Calu3 (cell line): ENCODE measurements around the gene OR10S1. TPM values are rescaled to one million over a fixed set of nuclear protein-coding genes. Genes with fewer than 3 reads are reported as not detected.

Source experiments
- BruUV-seq: library from RNA; stranded (reverse); fragments of 400-500 nt; replicated peaks from 2 replicates; lab custom pipeline; 2021; lab: Mats Ljungman, UMichigan
- CTCF ChIA-PET: fragments of 300-600 bp; sonication (Branson Sonifier 250); formaldehyde crosslinking; loops from one replicate; lab custom pipeline; 2022; ENCODE audit warnings: antibody characterized with exemption; lab: Charles Lee
- DNase-seq: peaks from one replicate; pipeline ENCODE4 v3.0.0; 2022
- H3K27ac Mint-ChIP-seq: one replicate; pipeline ENCODE4 v1.8.0; 2022; ENCODE audit warnings: mixed read lengths; ENCODE audit not compliant: unreplicated experiment
- H3K27me3 Mint-ChIP-seq: one replicate; pipeline ENCODE4 v1.8.0; 2022; ENCODE audit warnings: mixed read lengths; ENCODE audit not compliant: unreplicated experiment
- H3K36me3 Mint-ChIP-seq: one replicate; pipeline ENCODE4 v1.8.0; 2022; ENCODE audit warnings: mild to moderate bottlenecking, moderate library complexity, mixed read lengths; ENCODE audit not compliant: insufficient read depth, unreplicated experiment
- H3K4me1 Mint-ChIP-seq: one replicate; pipeline ENCODE4 v1.8.0; 2022; ENCODE audit warnings: mild to moderate bottlenecking, low read depth, mixed read lengths; ENCODE audit not compliant: unreplicated experiment
- H3K4me3 Mint-ChIP-seq: one replicate; pipeline ENCODE4 v1.8.0; 2022; ENCODE audit warnings: mild to moderate bottlenecking, low read depth, moderate library complexity, mixed read lengths; ENCODE audit not compliant: unreplicated experiment
- H3K9me3 Mint-ChIP-seq: one replicate; pipeline ENCODE4 v1.8.0; 2022; ENCODE audit warnings: low read depth, mixed read lengths; ENCODE audit not compliant: unreplicated experiment
- intact Hi-C: fragments of 100-400 bp; cut with micrococcal nuclease; formaldehyde crosslinking; loops from one replicate; pipeline ENCODE4 v1.10.0; 2022; ENCODE audit not compliant: unreplicated experiment
- total RNA-seq: library from RNA; stranded (reverse); gene quantifications from 2 replicates; pipeline ENCODE4 v1.2.3, GENCODE V29; 2022
- TF ChIP-seq, protein P1 (sequence below): fragments of 200-600 bp; IDR thresholded peaks from one replicate; pipeline ENCODE4 v1.8.0; 2022; ENCODE audit warnings: antibody characterized with exemption; ENCODE audit not compliant: unreplicated experiment

The OR10S1 gene
- total RNA-seq, 1 experiment from 2014 or later: not detected

DNA sequence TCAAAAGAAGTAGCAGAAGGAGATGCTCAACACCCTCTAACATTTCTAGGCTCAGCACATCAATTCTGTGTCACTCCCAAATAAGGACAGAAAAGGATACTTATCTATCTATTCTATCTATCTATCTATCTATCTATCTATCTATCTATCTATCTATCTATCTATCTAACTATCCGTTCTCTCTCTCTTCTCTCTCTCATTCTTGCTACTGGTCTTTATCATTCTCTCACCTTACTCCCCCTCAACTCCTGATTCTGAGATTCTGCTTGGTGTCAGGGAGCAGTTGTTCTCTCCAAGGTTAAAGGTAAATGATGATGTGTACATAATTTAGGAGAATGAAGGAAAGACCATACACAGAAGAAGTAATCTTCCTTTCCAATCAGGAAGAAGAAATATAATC, 17.5 kb upstream of the OR10S1 start, which contains the start of gene OR10G6:
Gene OR10G6, minus strand, starts transcription at position 43 of the 400 bp plus-strand sequence. Its CDS starts 0 bp downstream, at position 43.
- Mint-ChIP-seq H3K36me3 (no peaks in the 10 kb centered on the region), H3K27me3 (no peaks in the 10 kb centered on the region), H3K27ac (no peak within 1 kb of the TSS), H3K4me1 (no peaks in the 10 kb centered on the region), H3K4me3 (no peak within 1 kb of the TSS), H3K9me3 (peaks cover 14% of the 10 kb centered on the region)
- no peak for DNase-seq
- intact Hi-C loops: no loop called here
- TF ChIP-seq, protein P1, sequence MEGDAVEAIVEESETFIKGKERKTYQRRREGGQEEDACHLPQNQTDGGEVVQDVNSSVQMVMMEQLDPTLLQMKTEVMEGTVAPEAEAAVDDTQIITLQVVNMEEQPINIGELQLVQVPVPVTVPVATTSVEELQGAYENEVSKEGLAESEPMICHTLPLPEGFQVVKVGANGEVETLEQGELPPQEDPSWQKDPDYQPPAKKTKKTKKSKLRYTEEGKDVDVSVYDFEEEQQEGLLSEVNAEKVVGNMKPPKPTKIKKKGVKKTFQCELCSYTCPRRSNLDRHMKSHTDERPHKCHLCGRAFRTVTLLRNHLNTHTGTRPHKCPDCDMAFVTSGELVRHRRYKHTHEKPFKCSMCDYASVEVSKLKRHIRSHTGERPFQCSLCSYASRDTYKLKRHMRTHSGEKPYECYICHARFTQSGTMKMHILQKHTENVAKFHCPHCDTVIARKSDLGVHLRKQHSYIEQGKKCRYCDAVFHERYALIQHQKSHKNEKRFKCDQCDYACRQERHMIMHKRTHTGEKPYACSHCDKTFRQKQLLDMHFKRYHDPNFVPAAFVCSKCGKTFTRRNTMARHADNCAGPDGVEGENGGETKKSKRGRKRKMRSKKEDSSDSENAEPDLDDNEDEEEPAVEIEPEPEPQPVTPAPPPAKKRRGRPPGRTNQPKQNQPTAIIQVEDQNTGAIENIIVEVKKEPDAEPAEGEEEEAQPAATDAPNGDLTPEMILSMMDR: no peak
- no TSS peak for BruUV-seq
- CTCF ChIA-PET: no interaction called here

DNA sequence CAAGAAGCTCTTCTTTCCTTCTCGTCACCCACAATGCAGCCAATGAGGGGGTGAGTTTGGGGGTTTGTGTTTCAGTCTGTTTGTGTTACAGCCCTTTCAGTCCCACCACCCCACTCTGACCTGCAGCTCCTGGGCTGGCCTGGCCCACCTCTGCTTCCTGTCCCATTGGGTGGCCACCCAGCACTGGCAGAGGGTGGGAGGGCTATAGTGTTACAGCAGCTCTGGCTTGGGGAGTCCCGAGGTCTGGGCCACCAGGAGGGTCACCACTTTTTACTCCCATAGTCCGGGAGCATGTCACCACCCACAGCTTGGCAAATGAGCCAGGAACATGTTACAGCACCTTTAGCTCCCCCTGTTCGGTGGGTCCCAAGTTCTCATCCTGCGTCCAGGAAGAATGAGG, 1.7 kb upstream of the OR10S1 start:
- no peak overlapping the region for H3K27ac Mint-ChIP-seq
- no peaks in the 10 kb centered on the region for H3K36me3 Mint-ChIP-seq
- CTCF ChIA-PET: no interaction called here
- DNase-seq: no peak
- BruUV-seq: no TSS peak
- intact Hi-C loops: no loop called here
- TF ChIP-seq, protein P1: no peak
- H3K27me3 Mint-ChIP-seq: no peaks in the 10 kb centered on the region
- peaks cover 11% of the 10 kb centered on the region for H3K9me3 Mint-ChIP-seq
- H3K4me3 Mint-ChIP-seq: no peak overlapping the region
- H3K4me1 Mint-ChIP-seq: no peaks in the 10 kb centered on the region

GRCh38 chr11:123976770-123977560, 616 bp downstream of the OR10S1 start:
- no peak for DNase-seq
- Mint-ChIP-seq H3K36me3 (no peaks in the 10 kb centered on the region), H3K27ac (no peak overlapping the region), H3K4me3 (no peak overlapping the region), H3K9me3 (peaks cover 5% of the 10 kb centered on the region), H3K4me1 (no peaks in the 10 kb centered on the region), H3K27me3 (no peaks in the 10 kb centered on the region)
- TF ChIP-seq, protein P1: no peak
- intact Hi-C loops: no loop called here
- CTCF ChIA-PET: no interaction called here
- no TSS peak for BruUV-seq

GRCh38 chr11:123973816-123974215, 3.8 kb downstream of the OR10S1 start:
- BruUV-seq: no TSS peak
- intact Hi-C loops: no loop called here
- DNase-seq: no peak
- H3K36me3 Mint-ChIP-seq: no peaks in the 10 kb centered on the region
- CTCF ChIA-PET: no interaction called here
- H3K27me3 Mint-ChIP-seq: no peaks in the 10 kb centered on the region
- no peaks in the 10 kb centered on the region for H3K4me1 Mint-ChIP-seq
- H3K9me3 Mint-ChIP-seq: peaks cover 5% of the 10 kb centered on the region
- TF ChIP-seq, protein P1: no peak
- H3K27ac Mint-ChIP-seq: no peak overlapping the region
- no peak overlapping the region for H3K4me3 Mint-ChIP-seq
